Karpas-422 (cell line): ENCODE measurements around the gene TEX261. TPM values are rescaled to one million over a fixed set of nuclear protein-coding genes. Genes with fewer than 3 reads are reported as not detected.

ENCODE experiments used
- DNase-seq: peaks from one replicate; pipeline ENCODE4 v3.0.0-alpha.2; 2015
- H2AFZ ChIP-seq: fragments of 200-600 bp; sonication (generic); 2 replicates; pipeline ENCODE4 v1.6.1; 2014; ENCODE audit warnings: antibody characterized with exemption, low read length, mixed read lengths
- H3K27ac ChIP-seq: fragments of 200-600 bp; sonication (generic); 2 replicates; pipeline ENCODE4 v1.5.1; 2014; ENCODE audit warnings: mild to moderate bottlenecking, low read length, moderate library complexity
- H3K27me3 ChIP-seq: fragments of 200-600 bp; sonication (generic); 2 replicates; pipeline ENCODE4 v1.6.1; 2014; ENCODE audit warnings: low read length, mixed read lengths
- H3K36me3 ChIP-seq: fragments of 200-600 bp; sonication (generic); 2 replicates; pipeline ENCODE4 v1.6.1; 2014; ENCODE audit warnings: low read length, mixed read lengths; ENCODE audit not compliant: insufficient read depth
- H3K4me1 ChIP-seq: fragments of 200-600 bp; sonication (generic); 2 replicates; pipeline ENCODE4 v1.6.1; 2014; ENCODE audit warnings: mild to moderate bottlenecking, low read length, mixed read lengths
- H3K4me2 ChIP-seq: fragments of 200-600 bp; sonication (generic); 2 replicates; pipeline ENCODE4 v1.6.1; 2014; ENCODE audit warnings: low read length, low read depth, mild to moderate bottlenecking; ENCODE audit not compliant: poor library complexity, severe bottlenecking
- H3K4me3 ChIP-seq: fragments of 200-600 bp; sonication (generic); 2 replicates; pipeline ENCODE4 v1.5.1; 2014; ENCODE audit warnings: mild to moderate bottlenecking, antibody characterized with exemption, low read length, mixed read lengths
- H3K79me2 ChIP-seq: fragments of 200-600 bp; sonication (generic); 2 replicates; pipeline ENCODE4 v1.6.1; 2014; ENCODE audit warnings: mild to moderate bottlenecking, low read length, mixed read lengths
- H3K9ac ChIP-seq: fragments of 200-600 bp; sonication (generic); 2 replicates; pipeline ENCODE4 v1.6.0; 2014; ENCODE audit warnings: low read length
- H3K9me2 ChIP-seq: fragments of 200-600 bp; sonication (generic), shearing (Covaris generic); replicated peaks from 2 replicates; pipeline ENCODE4 v1.6.0; 2014; ENCODE audit warnings: mild to moderate bottlenecking, low read length, moderate library complexity; ENCODE audit not compliant: insufficient read depth
- H3K9me3 ChIP-seq: fragments of 300-700, 200-600 bp; sonication (generic); 2 replicates; pipeline ENCODE4 v1.6.1; 2014; ENCODE audit warnings: low read length, mixed read lengths
- H4K20me1 ChIP-seq: fragments of 200-600 bp; sonication (generic); 2 replicates; pipeline ENCODE4 v1.6.1; 2014; ENCODE audit warnings: mild to moderate bottlenecking, antibody characterized with exemption, low read length, low read depth; ENCODE audit not compliant: insufficient read depth
- total RNA-seq: library from RNA; depleted of rRNA; stranded (reverse); fragments of >200 nt; shearing (Covaris generic); gene quantifications from 2 replicates; pipeline ENCODE4 v1.2.3, GENCODE V29; 2014; ENCODE audit warnings: low replicate concordance

Gene TEX261
- total RNA-seq, 1 experiment from 2014 or later: 69.2 TPM

- Histone ChIP-seq H2AFZ (no peak overlapping the region), H3K9me2 (no peaks in the 10 kb centered on the region), H3K9me3 (no peaks in the 10 kb centered on the region), H3K36me3 (no peaks in the 10 kb centered on the region), H3K79me2 (no peaks in the 10 kb centered on the region), H3K4me2 (no peak overlapping the region), H3K9ac (no peak overlapping the region), H3K4me3 (no peak overlapping the region), H3K27ac (no peak overlapping the region), H4K20me1 (no peaks in the 10 kb centered on the region), H3K4me1 (peaks cover 12% of the 10 kb centered on the region), H3K27me3 (no peaks in the 10 kb centered on the region)
- DNase-seq: no peak
These were observed 45.6 kb downstream of the TEX261 start for GRCh38 chr2:70949086-70949485.

- Histone ChIP-seq H3K36me3 (no peaks in the 10 kb centered on the region), H3K9me2 (no peaks in the 10 kb centered on the region), H3K27ac (no peak overlapping the region), H4K20me1 (no peaks in the 10 kb centered on the region), H3K79me2 (no peaks in the 10 kb centered on the region), H3K4me2 (peak overlapping the region; percentile 60), H3K9ac (peak overlapping the region; percentile 52), H3K4me3 (peak overlapping the region; percentile 50; the same call in 1 of the 2 replicates), H3K4me1 (peaks cover 12% of the 10 kb centered on the region), H3K9me3 (no peaks in the 10 kb centered on the region), H2AFZ (peak overlapping the region; percentile 85; the same call in 1 of the 2 replicates), H3K27me3 (no peaks in the 10 kb centered on the region)
- DNase-seq: peak; percentile 93
These were observed 46.2 kb downstream of the TEX261 start for GRCh38 chr2:70948337-70949003.

GRCh38 chr2:70947556-70948184 lies 47.0 kb downstream of the TEX261 start:
- Histone ChIP-seq H3K4me3 (peak overlapping the region; percentile 50; the same call in 1 of the 2 replicates), H3K79me2 (no peaks in the 10 kb centered on the region), H3K4me1 (peaks cover 12% of the 10 kb centered on the region), H3K9me2 (no peaks in the 10 kb centered on the region), H3K4me2 (peak overlapping the region; percentile 60), H4K20me1 (no peaks in the 10 kb centered on the region), H3K27ac (no peak overlapping the region), H3K36me3 (no peaks in the 10 kb centered on the region), H3K9ac (peak overlapping the region; percentile 52), H2AFZ (peak overlapping the region; percentile 85; the same call in 1 of the 2 replicates), H3K27me3 (no peaks in the 10 kb centered on the region), H3K9me3 (no peaks in the 10 kb centered on the region)
- DNase-seq: no peak

GRCh38 chr2:70946832-70947442 lies 47.7 kb downstream of the TEX261 start:
- peak overlapping the region; percentile 50; the same call in 1 of the 2 replicates for H3K4me3 ChIP-seq
- H3K9me2 ChIP-seq: no peaks in the 10 kb centered on the region
- no peaks in the 10 kb centered on the region for H3K79me2 ChIP-seq
- H3K4me2 ChIP-seq: peak overlapping the region; percentile 18
- H3K27me3 ChIP-seq: no peaks in the 10 kb centered on the region
- H3K4me1 ChIP-seq: peaks cover 12% of the 10 kb centered on the region
- DNase-seq: peak; percentile 80
- H3K36me3 ChIP-seq: no peaks in the 10 kb centered on the region
- no peak overlapping the region for H3K27ac ChIP-seq
- peak overlapping the region; percentile 5; the same call in 1 of the 2 replicates for H3K9ac ChIP-seq
- no peaks in the 10 kb centered on the region for H4K20me1 ChIP-seq
- H3K9me3 ChIP-seq: no peaks in the 10 kb centered on the region
- peak overlapping the region; percentile 92; the same call in 1 of the 2 replicates for H2AFZ ChIP-seq

- Histone ChIP-seq H4K20me1 (no peaks in the 10 kb centered on the region), H3K9me3 (no peaks in the 10 kb centered on the region), H2AFZ (no peak overlapping the region), H3K4me3 (no peak overlapping the region), H3K27me3 (no peaks in the 10 kb centered on the region), H3K36me3 (no peaks in the 10 kb centered on the region), H3K4me2 (no peak overlapping the region), H3K79me2 (no peaks in the 10 kb centered on the region), H3K9ac (no peak overlapping the region), H3K9me2 (no peaks in the 10 kb centered on the region), H3K4me1 (peaks cover 12% of the 10 kb centered on the region), H3K27ac (no peak overlapping the region)
- DNase-seq: no peak
These were observed 50.5 kb downstream of the TEX261 start for GRCh38 chr2:70944111-70944690.

- Histone ChIP-seq H4K20me1 (no peaks in the 10 kb centered on the region), H3K27me3 (no peaks in the 10 kb centered on the region), H3K36me3 (no peaks in the 10 kb centered on the region), H3K4me2 (no peak overlapping the region), H3K4me1 (peaks cover 9% of the 10 kb centered on the region), H3K9me3 (no peaks in the 10 kb centered on the region), H3K27ac (no peak overlapping the region), H3K9ac (no peak overlapping the region), H3K9me2 (no peaks in the 10 kb centered on the region), H3K4me3 (no peak overlapping the region), H2AFZ (no peak overlapping the region), H3K79me2 (no peaks in the 10 kb centered on the region)
- DNase-seq: no peak
These were observed 51.3 kb downstream of the TEX261 start for GRCh38 chr2:70943205-70943871.

- Histone ChIP-seq H4K20me1 (no peaks in the 10 kb centered on the region), H3K9ac (no peak overlapping the region), H3K79me2 (no peaks in the 10 kb centered on the region), H3K27me3 (no peaks in the 10 kb centered on the region), H3K4me2 (no peak overlapping the region), H3K27ac (no peak overlapping the region), H3K4me1 (peaks cover 4% of the 10 kb centered on the region; the same call in 1 of the 2 replicates), H3K9me3 (no peaks in the 10 kb centered on the region), H3K36me3 (no peaks in the 10 kb centered on the region), H3K4me3 (no peak overlapping the region), H3K9me2 (no peaks in the 10 kb centered on the region), H2AFZ (no peak overlapping the region)
- DNase-seq: no peak
These were observed 52.1 kb downstream of the TEX261 start for GRCh38 chr2:70942396-70943204.
